Measurements from ENCODE around the gene UMAD1.

DNA sequence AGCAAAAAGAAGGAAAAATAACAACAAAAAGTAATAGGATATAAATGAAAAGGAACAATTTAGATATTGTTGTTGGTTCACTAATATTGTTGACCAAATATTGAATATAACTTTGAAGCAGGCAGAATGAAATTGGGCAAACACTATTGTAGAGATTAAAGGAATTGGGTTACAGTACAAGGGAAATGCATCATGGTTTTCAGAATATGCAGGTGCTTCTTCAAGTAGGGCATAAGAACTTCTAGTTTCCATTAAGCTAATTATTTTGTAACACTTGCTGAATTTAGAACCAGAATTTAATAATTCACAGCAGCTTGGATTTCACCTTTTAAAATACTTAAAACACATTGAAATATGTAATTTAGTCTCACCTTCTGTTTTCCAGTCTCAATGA is 41.4 kb downstream of the UMAD1 start:
- TF ChIP-seq, protein P1, sequence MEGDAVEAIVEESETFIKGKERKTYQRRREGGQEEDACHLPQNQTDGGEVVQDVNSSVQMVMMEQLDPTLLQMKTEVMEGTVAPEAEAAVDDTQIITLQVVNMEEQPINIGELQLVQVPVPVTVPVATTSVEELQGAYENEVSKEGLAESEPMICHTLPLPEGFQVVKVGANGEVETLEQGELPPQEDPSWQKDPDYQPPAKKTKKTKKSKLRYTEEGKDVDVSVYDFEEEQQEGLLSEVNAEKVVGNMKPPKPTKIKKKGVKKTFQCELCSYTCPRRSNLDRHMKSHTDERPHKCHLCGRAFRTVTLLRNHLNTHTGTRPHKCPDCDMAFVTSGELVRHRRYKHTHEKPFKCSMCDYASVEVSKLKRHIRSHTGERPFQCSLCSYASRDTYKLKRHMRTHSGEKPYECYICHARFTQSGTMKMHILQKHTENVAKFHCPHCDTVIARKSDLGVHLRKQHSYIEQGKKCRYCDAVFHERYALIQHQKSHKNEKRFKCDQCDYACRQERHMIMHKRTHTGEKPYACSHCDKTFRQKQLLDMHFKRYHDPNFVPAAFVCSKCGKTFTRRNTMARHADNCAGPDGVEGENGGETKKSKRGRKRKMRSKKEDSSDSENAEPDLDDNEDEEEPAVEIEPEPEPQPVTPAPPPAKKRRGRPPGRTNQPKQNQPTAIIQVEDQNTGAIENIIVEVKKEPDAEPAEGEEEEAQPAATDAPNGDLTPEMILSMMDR (IDR thresholded peaks at IDR 0.05) = no peak
- no peak for TF ChIP-seq POLR2A (IDR thresholded peaks at IDR 0.05)
